ENCODE results near the gene POTED. TPM values are rescaled to one million over a fixed set of nuclear protein-coding genes. Genes with fewer than 3 reads are reported as not detected.
"Not testable (repeated sequence)": the region's sequence is repeated elsewhere in the genome, so short reads cannot be mapped to it uniquely, and the experiment has no call there.

Gene POTED
- total RNA-seq (2014; rRNA removed; shearing (Covaris generic); ENCODE audit: low replicate concordance): not detected in 2 replicates

GRCh38 chr21:13609477-13609876, at the start of gene POTED:
TSS of gene POTED (plus strand) at chr21:13609777. CDS start at chr21:13610229, 452 bp downstream.
- H3K9me3 ChIP-seq, DNase-seq, H3K27me3 ChIP-seq, H3K4me3 ChIP-seq, H3K36me3 ChIP-seq: not testable (repeated sequence)

- H3K27me3 ChIP-seq, H3K9me3 ChIP-seq, H3K4me3 ChIP-seq, H3K36me3 ChIP-seq, DNase-seq: not testable (repeated sequence)
These were observed 40.5 kb downstream of the POTED start for GRCh38 chr21:13650101-13650500.

DNA sequence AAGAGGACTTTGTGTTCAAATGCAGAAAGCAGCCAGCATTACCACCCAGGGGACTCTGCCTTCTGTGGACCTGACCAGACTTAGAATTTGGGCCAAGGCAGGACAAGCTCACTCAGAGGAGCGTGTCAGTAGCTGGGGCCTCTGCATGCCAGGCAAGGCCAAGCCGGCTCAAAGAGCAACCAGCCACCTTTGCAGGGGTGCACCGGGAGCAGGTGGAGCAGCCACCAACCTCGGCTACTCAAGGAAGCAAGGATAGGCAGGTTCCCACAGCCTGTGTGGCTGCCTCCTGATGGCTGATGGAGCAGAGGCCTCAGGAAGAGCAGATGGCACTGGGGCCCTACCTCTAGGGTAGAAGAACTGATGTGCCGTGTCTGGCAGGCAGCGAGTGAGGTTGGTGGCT, 42.2 kb downstream of the POTED start:
- not testable (repeated sequence) for H3K9me3 ChIP-seq, H3K36me3 ChIP-seq, H3K27me3 ChIP-seq, H3K4me3 ChIP-seq, DNase-seq
